Measurements from ENCODE around the gene ITFG1.

ITFG1 gene

GRCh38 chr16:47460711-47461597 lies at the start of gene ITFG1, which contains the start of gene PHKB:
Gene ITFG1 (minus strand): TSS chr16:47461063. CDS start chr16:47461045, 18 bp downstream.
Gene PHKB (plus strand): TSS chr16:47461331. CDS start chr16:47461351, 20 bp downstream.
- peak; percentile 79 for DNase-seq

GRCh38 chr16:47507701-47508100 lies 46.8 kb upstream of the ITFG1 start:
- DNase-seq = no peak

- DNase-seq = no peak
These were observed 45.9 kb upstream of the ITFG1 start for GRCh38 chr16:47506800-47507199.

GRCh38 chr16:47504599-47504998 lies 43.7 kb upstream of the ITFG1 start:
- no peak for DNase-seq

- no peak for DNase-seq
These were observed 43.1 kb upstream of the ITFG1 start for GRCh38 chr16:47503936-47504335.

GRCh38 chr16:47499700-47500264 lies 38.9 kb upstream of the ITFG1 start:
- no peak for DNase-seq

- DNase-seq = no peak
These were observed 38.3 kb upstream of the ITFG1 start for GRCh38 chr16:47499080-47499699.

- no peak for DNase-seq
These were observed 32.8 kb upstream of the ITFG1 start for GRCh38 chr16:47493381-47494337.

- DNase-seq = no peak
These were observed 31.8 kb upstream of the ITFG1 start for GRCh38 chr16:47492428-47493377.

- no peak for DNase-seq
These were observed 31.2 kb upstream of the ITFG1 start for GRCh38 chr16:47492036-47492427.

- no peak for DNase-seq
These were observed 29.6 kb upstream of the ITFG1 start for GRCh38 chr16:47490471-47490870.

- no peak for DNase-seq
These were observed 27.2 kb upstream of the ITFG1 start for GRCh38 chr16:47488051-47488450.

GRCh38 chr16:47486856-47487255 lies 26.0 kb upstream of the ITFG1 start:
- DNase-seq = no peak

GRCh38 chr16:47483616-47484015 lies 22.8 kb upstream of the ITFG1 start:
- DNase-seq = no peak

- DNase-seq = no peak
These were observed 21.0 kb upstream of the ITFG1 start for GRCh38 chr16:47481698-47482374.

- no peak for DNase-seq
These were observed 19.5 kb upstream of the ITFG1 start for GRCh38 chr16:47480410-47480809.

- no peak for DNase-seq
These were observed 16.8 kb upstream of the ITFG1 start for GRCh38 chr16:47477679-47478078.

GRCh38 chr16:47476654-47477345 lies 15.9 kb upstream of the ITFG1 start:
- no peak for DNase-seq

- DNase-seq = no peak
These were observed 14.9 kb upstream of the ITFG1 start for GRCh38 chr16:47475786-47476185.

- no peak for DNase-seq
These were observed 12.9 kb upstream of the ITFG1 start for GRCh38 chr16:47473792-47474191.
